HCT116 (cell line): ENCODE data around the gene ACTL10.

Source experiments
- CEBPB ChIP-seq: IDR thresholded peaks from 2 replicates; pipeline ENCODE4 v1.6.1; 2012; ENCODE audit warnings: low read depth
- CTCF ChIP-seq, 3 experiments: fragments of 200-600 bp in 1 of 3; sonication (generic) in 1 of 3; IDR thresholded peaks in 2 of 3; conservative IDR thresholded peaks in 1 of 3; 2 replicates each; pipeline ENCODE4 v1.5.1; 2012 to 2017; ENCODE audit warnings: low read depth in 2 of 3, low read length in 2 of 3, antibody characterized with exemption in 1 of 3, borderline replicate concordance in 1 of 3, control low read depth in 1 of 3, mild to moderate bottlenecking in 1 of 3, mixed read lengths in 1 of 3, mixed run types in 1 of 3, moderate library complexity in 1 of 3; ENCODE audit not compliant: insufficient read depth in 1 of 3

GRCh38 chr20:33636776-33637175 lies 30.0 kb upstream of the ACTL10 start:
- no peak for TF ChIP-seq CTCF (IDR thresholded peaks at IDR 0.05 in 2 of 3, conservative IDR thresholded peaks at IDR 0.05 in 1 of 3; ENCODE audit: borderline replicate concordance in 1 of 3, insufficient read depth in 1 of 3, low read depth in 2 of 3, low read length in 2 of 3)
- TF ChIP-seq CEBPB: no peak
